Neural progenitor cell (in vitro differentiated cells): ENCODE data around the gene TMEM126B.

Experiments used
- EZH2 ChIP-seq: fragments of 200-600 bp; sonication (generic); IDR thresholded peaks from 2 replicates; pipeline ENCODE4 v1.6.1; 2017; ENCODE audit warnings: antibody characterized with exemption, mild to moderate bottlenecking, moderate library complexity
- TF ChIP-seq, protein P1 (sequence below): fragments of 200-600 bp; sonication (generic); IDR thresholded peaks from 2 replicates; pipeline ENCODE4 v1.5.1; 2017; ENCODE audit warnings: antibody characterized with exemption, mild to moderate bottlenecking

DNA sequence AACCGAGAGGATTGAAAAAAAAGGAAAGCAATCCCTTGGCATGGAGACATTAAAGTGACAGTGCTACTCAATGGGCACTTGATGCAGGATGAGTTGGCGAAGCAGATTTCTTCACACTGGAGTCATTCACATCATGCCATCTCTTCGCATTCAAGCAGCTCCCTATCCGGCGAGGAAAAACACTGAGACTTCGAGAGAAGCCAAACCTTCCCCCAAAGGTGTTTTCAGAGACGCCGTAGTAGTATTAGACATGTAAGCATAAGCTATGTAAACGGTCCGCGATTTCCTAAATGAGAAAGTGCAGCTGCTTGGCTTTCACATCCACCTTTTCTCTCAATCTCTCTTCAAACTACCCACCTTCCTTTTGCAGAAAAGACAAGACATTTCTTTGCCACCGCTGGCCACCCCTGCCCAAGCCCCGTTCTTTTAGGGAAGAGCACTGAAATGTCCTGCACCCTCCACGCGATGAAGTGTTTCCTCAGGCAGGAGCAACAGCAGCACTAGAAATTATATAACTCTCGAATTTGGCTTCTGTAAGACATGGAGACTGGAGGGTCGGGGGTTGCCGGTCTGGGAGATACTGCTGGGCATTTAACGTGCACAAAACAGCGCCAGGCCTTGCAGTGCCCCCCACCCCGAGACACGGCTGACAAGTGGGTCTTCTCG lies 928 bp upstream of the TMEM126B start, which contains the start of gene DLG2:
- TF ChIP-seq, protein P1, sequence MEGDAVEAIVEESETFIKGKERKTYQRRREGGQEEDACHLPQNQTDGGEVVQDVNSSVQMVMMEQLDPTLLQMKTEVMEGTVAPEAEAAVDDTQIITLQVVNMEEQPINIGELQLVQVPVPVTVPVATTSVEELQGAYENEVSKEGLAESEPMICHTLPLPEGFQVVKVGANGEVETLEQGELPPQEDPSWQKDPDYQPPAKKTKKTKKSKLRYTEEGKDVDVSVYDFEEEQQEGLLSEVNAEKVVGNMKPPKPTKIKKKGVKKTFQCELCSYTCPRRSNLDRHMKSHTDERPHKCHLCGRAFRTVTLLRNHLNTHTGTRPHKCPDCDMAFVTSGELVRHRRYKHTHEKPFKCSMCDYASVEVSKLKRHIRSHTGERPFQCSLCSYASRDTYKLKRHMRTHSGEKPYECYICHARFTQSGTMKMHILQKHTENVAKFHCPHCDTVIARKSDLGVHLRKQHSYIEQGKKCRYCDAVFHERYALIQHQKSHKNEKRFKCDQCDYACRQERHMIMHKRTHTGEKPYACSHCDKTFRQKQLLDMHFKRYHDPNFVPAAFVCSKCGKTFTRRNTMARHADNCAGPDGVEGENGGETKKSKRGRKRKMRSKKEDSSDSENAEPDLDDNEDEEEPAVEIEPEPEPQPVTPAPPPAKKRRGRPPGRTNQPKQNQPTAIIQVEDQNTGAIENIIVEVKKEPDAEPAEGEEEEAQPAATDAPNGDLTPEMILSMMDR = no peak
- no peak for TF ChIP-seq EZH2
